Thyroid gland (tissue), 4 donors: ENCODE measurements around the gene PTPRR.

Experiments
- POLR2A ChIP-seq, 2 donors: fragments of 450-650 bp; IDR thresholded peaks; one replicate each; pipeline ENCODE4 v1.6.1; 2017; ENCODE audit warnings: antibody characterized with exemption in 2 of 2, mild to moderate bottlenecking in 2 of 2, moderate library complexity in 1 of 2
- TF ChIP-seq, protein P1 (sequence below), 6 experiments: fragments of 200-600 bp in 3 of 6; fragments of 450-650 bp in 3 of 6; sonication (generic) in 3 of 6; IDR thresholded peaks; one replicate each; pipeline ENCODE4 v1.5.1; 2016 to 2019; ENCODE audit warnings: antibody characterized with exemption in 6 of 6, mild to moderate bottlenecking in 2 of 6, inconsistent platforms in 1 of 6, moderate library complexity in 1 of 6

DNA sequence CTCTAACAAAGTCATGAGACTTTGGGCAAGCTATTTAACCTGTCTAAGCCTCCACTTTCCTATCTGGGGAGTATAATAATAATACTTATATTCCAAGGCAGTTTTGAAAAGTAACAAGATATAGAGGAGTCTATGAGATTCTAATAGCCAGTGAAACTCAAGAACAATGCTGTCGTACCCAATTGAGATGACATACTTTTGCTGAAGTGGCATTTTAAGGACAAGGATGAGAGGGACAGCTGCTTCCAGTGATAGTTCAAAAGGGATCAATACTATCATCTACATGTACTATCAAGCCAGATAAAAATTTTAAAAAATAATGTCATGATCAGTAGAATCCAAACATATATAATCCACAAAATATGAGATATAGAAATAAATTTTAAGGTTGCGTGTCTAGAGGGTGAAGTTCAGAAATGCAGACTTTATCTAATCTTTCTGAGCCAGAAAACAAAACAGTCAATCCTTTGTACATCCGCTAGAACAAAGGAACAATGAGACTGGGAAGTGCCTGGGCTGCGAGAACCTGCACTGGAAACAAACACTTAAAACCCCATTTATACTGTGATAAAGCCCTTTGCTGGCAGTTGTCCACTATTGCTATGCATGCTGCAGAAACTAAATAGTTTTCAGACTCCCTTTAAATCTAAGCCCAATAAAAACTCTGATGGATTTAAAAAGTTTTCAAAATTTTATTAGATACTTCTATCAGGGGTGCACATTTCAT, 321.9 kb downstream of the PTPRR start:
- TF ChIP-seq, protein P1, sequence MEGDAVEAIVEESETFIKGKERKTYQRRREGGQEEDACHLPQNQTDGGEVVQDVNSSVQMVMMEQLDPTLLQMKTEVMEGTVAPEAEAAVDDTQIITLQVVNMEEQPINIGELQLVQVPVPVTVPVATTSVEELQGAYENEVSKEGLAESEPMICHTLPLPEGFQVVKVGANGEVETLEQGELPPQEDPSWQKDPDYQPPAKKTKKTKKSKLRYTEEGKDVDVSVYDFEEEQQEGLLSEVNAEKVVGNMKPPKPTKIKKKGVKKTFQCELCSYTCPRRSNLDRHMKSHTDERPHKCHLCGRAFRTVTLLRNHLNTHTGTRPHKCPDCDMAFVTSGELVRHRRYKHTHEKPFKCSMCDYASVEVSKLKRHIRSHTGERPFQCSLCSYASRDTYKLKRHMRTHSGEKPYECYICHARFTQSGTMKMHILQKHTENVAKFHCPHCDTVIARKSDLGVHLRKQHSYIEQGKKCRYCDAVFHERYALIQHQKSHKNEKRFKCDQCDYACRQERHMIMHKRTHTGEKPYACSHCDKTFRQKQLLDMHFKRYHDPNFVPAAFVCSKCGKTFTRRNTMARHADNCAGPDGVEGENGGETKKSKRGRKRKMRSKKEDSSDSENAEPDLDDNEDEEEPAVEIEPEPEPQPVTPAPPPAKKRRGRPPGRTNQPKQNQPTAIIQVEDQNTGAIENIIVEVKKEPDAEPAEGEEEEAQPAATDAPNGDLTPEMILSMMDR (IDR thresholded peaks at IDR 0.05), result no peak
- no peak for TF ChIP-seq POLR2A (IDR thresholded peaks at IDR 0.05)
